ENCODE data around the gene TTYH1.
"Not testable (repeated sequence)": the region's sequence is repeated elsewhere in the genome, so short reads cannot be mapped to it uniquely, and the experiment has no call there.

The TTYH1 gene

DNA sequence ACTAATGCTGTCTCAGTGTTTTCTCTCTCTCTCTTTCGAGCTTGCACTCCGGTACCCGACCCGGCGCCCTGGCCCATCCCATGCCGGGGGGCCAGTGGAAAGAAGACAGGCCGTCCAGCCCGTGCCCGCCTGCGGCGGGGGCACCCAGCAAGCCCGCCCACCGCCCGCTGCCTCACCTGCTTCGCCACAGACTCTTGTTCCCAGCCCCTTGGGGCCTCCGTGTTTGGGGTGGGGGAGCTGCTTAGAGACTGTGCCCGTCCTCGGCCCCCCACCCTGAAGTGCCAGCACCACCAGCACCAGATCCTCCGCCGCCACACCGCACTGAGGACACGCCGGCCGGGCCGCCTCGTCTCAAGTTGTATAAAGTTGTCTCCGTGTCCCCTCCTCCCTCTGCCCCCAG is 45.9 kb downstream of the TTYH1 start:
- no peak for DNase-seq (ENCODE audit: low read depth)

DNA sequence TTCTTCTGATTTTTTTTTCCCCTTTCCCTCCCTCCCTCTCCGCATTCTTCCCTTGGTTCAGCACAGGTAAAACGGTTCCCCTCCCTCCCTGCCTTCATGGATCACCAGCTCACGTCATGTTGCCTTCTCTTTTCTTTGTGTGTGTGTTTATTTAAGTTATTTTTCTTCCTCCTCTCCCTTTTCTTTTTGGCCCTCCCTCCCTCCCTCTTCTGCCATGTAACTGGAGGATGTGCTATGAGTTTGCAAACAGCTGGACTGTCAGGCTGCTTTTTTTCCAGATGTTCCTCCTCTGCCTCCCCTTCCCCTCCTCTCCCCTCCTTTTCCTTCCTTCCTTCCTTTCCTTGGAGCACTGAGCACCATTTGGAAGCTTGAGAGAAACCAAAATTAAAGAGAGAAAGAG is 46.3 kb downstream of the TTYH1 start:
- DNase-seq (ENCODE audit: low read depth) = no peak

DNA sequence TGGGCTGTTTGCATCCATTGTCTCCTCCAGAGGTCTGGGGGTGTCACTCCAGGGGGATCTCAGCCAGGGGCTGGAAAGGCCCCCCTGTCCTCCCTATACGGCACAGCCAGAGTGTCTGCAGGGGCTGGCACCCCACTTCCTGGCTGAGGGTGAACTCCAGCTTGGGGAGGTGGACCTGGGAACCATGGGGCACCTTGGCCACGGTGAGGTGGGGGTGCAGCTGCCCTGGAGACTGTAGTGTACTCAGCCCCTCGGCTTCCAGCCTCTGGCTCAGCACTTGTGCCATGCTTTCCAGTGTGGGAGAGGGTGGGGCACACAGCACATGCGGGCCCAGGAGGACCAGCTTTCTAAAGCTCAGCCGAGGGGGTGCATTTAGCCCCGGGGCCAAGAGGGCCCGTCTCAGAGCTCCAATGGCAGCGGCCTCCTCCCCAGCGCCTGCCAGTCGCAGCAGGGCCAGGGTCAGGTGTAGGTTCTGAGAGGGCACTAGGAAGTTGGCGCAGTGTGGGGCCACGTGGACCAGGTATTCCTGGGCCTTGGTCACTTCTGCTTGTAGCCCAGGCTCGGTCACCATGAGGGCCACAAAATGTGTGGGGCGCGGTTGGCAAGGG is 46.9 kb downstream of the TTYH1 start:
- DNase-seq (ENCODE audit: low read depth) = no peak

DNA sequence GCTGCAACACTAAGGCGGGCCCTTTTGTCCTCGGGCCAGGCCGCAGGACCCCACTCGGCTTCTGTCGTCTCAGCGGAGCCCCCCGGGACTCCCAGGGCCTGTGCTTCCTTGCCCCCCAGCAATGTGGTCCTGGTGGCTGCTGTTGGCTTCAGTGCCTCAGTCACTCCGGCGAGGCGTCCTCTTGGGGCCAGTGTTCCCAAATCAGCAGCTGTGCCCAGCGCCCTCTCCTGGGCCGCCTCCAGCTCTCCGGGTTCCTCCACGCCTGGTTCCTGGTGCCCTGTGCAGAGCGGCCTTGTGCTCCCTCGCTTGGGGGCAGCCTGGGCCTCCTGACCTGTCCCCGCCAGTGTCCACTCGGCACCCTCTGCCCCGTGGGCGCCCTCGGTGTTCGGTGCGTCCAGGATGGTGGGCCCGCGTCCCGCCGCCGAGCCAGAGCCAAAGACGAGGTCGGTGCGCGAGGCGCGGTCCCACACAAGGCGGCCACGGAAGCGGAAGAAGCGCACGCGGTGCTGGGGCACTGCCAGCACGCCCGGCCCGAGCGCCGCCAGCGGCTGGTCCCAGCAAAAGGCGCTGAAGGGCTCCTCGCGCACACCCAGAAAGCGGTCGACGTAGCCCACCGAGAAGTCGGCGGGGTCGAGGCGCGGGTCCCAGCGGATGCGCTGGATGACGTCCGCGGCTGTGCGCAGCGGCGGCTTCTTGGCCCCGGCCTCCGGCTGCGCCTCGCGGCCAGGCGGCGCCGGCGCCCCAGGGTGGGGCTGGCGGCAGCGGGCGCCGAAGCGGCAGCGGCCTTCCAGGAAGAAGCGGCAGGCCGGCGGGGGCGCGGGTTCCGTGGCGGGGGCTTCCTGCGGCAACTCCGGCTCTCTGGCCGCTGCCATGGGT is 47.6 kb downstream of the TTYH1 start:
- peak; percentile 70 for DNase-seq (ENCODE audit: low read depth)

DNA sequence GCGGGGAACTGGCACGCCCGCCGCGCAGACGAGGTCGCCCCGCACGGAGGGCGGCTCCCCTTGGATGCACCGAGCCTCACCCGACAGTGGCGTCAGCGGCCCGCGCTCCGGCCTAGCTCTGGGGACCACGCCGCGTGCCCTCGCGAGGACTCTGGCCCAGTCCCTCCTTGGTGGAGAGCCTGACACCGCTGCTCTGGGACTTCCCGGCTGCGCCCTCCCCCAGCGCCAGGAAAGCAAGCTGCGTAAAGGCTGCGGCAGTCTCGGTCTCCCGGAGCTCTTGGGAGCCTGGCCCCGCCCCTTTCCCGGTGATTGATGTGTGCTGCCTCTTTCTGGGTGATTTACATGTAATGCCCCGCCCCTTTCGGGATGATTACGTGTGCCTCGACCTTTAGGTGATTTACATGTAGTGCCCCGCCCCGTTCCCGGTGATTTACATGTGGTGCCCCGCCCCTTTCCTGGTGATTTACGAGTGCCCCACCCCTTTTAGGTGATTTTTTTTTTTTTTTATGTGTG is 48.3 kb downstream of the TTYH1 start, which contains the start of gene LENG9:
LENG9 (minus strand) TSS at position 248 of the 513 bp plus-strand sequence. CDS start 252 bp downstream, outside the sequence.
- DNase-seq (ENCODE audit: low read depth) = peak; percentile 99

DNA sequence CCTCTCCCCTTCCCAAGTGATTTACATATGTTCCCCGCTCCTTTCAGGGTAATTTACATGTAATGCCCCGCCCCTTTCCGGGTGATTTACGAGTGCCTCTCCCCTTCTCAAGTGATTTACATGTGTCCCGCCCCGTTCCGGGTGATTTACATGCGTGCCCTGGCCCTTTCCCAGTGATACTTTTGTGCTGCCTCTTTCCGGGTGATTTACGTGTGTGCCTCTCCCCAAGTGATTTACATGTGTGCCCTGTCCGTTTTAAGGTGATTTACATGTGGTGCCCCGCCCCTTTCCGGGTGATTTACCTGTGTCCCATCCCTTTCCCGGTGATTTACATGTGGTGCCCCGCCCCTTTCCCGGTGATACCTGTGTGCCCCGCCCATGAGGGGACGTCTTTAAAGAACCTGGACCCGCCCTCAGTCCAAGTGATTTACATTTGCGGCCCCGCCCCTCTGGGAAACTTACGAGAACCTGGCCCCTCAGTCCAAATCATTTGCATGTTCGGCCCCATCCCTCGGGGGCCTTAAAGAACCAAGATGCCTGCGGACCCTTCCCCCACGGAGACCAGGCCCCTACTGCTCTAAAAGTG is 48.9 kb downstream of the TTYH1 start:
- peak; percentile 84 for DNase-seq (ENCODE audit: low read depth)

DNA sequence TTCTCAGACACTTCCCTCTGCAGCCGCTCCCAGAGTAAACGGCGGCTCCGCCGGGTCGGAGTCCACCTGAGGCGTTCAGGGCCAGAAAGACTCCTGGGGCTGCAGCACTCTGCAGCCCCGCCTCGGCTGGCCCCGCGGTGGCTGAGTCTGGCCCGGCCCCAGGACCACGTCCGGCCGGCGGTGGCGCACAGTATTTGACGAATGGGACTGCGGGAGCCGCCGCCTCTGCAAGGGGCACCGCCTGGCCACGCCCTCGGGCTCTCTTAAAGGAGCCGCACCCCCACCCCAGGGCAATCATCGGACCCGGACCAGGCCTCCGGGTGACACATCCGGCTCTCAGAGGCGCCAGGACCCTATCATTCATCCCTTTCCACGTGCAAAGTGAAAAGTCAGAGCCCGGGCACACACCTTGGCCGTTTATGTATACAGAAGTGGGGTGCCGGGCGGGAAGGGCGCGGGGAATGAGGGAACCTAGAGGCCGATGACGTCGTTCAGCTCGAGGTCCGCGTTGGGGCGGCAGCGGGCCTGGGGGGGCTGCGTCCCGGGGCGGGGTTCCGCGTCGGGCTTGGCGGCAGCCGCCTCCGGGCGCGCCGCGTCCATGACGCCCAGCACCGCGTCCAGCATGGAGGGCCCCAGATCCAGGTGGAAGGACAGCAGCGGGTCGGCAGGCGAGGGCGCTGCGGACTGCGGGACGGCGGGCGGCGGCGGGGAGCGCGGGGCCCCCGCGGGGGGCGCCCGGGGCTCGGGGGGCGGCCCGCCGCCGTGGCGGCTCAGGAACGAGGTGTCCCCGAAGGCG is 49.6 kb downstream of the TTYH1 start:
- peak; percentile 85 for DNase-seq (ENCODE audit: low read depth)

DNA sequence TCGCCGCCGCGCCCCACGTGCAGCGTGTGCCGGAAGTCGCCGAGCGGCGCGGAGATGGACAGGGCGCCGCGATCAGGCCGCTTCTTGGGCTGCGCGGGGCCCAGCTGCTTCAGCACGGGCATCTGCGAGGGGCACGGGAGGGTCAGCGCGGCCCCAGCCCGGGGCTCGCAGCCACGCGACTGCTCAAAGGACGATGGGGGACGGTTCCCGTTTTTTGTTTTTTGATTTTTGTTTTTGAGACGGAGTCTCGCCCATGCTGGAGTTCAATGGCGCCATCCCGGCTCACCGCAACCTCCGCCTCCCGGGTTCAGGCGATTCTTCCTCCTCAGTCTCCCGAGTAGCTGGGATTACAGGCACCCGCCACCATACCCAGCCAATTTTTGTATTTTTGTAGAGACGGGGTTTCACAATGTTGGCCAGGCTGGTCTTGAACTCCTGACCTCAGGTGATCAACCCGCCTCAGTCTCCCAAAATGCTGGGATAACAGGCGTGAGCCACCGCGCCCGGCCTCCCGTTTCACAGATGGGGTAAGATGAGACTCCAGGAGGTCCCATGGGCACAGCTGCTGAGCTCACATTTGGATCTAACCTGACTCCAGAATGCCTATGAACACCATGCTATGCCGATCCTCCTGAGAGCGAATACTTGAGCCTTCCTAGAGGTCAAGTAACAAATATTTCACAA is 50.3 kb downstream of the TTYH1 start:
- DNase-seq (ENCODE audit: low read depth) = no peak

DNA sequence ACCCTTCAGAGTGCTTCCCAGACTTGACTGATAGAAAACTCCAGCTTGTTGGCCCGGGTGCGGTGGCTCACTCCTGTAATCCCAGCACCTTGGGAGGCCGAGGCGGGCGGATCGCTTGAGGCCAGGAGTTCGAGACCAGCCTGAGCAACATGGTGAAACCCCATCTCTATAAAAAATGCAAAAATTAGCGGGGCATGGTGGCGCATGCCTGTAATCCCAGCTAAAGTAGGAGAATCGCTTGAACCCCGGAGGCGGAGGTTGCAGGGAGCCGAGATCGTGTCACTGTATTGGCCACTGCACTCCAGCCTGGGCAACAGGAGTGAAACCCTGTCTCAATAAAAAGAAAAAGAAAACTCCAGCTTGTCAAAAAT is 50.8 kb downstream of the TTYH1 start:
- DNase-seq (ENCODE audit: low read depth) = not testable (repeated sequence)

DNA sequence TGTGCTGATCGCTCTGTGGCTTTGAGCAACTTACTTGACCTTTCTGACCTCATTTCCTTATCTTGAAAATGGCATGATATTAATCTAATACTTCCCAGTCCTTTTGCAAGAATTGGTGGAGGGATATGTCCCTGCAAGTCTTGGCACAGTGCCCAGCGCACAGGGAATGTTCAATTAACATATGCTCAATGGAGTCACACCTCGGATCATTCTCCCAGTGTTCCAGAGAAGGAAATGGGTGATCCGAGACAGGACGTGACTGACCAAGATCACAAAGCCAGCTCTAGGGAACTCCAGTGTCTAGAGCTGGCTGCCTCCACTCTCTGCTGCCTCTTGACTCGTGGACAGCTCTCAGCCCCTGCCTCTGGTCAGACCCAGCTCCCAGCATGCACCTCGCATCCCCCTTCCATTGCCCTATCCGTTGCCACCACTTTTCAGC is 54.3 kb downstream of the TTYH1 start:
- no peak for DNase-seq (ENCODE audit: low read depth)

DNA sequence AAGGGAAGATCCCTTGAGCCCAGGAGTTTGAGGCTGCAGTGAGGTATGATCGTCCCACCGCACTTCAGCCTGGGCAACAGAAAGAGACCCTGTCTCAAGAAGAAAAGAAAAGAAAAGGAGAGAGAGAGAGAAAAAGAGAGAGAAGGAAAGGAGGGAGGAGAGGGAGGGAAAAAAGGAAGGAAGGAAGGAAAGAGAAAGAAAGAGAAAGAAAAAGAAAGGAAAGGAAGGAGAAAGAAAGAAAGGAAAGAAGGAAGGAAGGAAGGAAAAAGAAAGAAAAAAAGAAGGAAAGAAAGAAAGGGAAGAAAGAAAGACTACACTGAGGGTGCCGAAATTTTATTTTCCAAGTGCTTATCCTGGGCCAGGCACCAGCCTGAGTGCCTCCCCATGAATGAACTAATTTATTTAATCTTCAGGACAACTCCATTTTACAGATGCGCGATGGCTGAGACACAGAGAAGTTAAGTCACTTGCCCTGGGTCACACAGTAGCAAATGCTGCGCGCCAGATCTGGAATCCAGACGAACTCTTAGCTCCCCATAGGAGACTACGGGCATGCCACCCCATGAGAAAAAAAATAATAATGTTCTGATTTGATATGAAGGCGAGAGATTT is 55.1 kb downstream of the TTYH1 start:
- DNase-seq (ENCODE audit: low read depth) = no peak

DNA sequence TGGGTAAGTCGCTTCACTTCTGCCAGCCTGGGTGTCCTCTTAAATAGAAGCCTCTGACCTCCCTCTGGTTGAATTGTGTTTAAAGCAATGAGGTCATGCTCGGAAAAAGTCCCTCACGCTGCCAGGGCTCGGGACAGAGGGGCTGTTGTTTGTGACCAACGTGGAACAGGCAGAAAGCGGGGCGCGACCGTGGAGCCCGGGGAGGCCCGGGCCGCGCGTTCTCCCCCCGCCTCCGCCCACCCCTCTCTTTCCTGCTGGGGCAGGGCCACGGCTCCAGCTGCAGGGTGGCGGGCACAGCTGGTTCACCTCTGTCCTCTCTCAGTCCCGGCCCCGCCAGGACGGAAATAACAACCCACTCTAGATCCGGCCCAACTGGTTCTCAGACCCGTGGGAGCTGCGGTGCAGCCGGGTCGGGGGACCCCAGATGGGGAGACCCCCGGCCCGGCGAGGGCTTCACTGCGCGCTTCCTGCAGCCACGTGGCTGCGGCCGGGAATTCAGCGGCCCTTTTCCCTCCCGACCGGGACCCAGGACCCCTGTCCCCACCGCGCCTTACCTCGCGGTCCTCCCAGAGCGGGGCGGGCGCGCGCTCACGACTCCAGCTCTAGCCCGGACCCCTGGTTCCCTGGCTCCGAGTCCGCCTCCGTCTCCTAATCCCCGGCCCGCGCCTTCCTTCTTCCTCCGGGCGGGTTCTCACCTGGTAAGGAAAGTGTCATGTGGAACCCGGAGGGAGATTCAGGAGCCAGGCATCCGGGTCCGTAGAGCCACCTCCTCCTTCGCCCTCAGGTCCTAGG is 55.9 kb downstream of the TTYH1 start:
- no peak for DNase-seq (ENCODE audit: low read depth)

DNA sequence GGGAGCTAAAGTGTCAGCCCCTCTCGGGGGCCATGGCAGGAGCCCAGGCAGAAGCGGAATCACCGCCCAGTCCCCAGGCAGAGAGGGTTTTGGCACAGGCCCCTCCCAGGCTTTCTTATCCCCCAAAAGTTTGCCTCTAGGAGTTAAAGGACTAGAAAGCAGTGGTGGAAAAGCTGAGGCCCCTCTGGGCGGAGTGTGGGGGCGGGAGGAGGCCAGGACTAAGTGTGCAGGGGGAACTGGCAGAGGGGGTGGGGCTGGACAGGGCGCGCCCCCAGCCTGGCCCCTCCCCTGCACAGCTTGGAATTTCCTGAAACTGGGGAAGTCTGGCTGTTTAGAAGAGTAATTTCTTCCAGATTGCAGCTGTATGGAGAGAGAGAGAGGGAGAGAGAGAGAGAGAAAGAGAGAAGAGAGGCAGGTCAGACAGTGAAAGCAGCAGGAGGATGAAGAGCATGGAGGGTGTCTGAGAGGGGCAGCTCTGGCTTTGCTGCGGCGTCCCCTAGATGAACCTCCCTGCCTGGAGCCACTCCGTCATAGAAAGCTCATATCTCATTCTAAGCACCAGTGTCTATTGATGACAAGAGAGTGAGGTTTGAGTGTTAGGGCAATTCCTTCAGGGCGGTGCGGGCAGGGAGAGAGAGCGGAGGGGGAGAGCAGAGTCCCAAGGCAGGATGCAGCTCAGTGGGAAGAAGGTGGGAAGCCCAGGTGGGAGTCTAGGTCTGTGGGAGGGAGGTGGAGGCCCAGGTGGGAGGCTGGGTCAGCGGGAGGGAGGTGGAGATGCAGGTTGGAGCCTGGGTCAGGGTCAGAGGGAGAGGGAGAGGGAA is 58.0 kb downstream of the TTYH1 start, which contains the start of gene CDC42EP5:
CDC42EP5 (minus strand) TSS at position 226 of the 821 bp plus-strand sequence. CDS start 7,749 bp downstream, outside the sequence.
- peak; percentile 43 for DNase-seq (ENCODE audit: low read depth)

DNA sequence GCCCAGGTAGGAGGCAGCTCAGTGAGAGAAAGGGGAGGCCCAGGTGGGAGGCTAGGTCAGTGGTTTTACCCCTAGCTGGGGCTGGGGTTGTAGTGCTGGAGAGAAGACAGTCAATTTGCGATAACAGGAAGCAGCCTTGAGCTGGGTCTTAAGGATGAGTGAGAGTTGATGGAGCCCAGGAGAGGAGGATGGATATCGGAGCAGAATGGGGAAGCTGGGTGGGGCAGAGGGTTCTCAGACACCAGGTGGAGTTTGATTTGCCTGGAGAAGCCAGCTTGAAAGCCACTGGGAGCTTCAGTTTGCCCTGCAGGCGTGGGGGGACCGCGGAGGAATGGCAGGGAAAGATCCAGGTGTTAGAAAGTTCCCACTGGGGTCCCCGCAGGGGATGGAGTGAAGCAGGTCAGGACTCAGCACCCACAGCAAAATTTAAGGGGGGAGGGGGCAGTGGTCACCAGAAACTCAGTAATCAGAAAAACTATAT is 58.7 kb downstream of the TTYH1 start:
- no peak for DNase-seq (ENCODE audit: low read depth)

DNA sequence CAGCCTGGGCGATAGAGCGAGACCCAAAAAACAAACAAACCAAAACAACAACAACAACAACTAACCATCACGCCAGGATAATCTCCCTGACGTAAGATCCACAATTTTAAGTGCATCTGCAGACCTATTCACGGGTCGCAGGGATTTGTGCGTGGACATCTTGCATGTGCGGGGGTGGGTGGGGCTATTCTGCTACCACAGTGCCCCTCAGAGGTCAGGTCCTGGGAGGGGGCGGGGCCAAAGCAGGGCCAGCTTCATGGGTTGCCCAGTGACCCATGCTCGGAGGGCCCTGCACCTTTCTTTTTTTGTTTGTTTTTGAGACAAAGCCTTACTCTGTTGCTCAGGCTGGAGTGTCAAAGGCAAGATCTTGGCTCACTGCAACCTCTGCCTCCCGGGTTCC is 60.4 kb downstream of the TTYH1 start:
- no peak for DNase-seq (ENCODE audit: low read depth)

DNA sequence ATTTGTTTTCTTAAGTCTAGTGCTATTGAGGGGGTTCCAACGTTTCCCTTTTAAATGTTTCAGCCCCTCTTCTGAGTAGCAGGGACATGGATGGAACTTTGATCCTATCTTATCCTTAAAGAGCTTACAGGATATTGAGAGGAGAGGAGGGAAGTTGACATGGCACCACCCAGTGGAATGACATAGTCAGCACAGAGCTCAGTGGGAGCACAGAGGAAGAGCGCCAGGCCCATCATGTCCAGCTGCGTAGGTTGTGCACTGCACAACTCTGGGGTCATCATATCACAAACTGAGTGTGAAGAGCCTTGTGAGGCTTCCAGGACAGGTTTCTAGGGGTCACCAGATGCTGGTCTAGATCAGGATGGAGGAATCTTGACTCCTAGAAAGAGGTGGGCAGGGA is 62.4 kb downstream of the TTYH1 start:
- no peak for DNase-seq (ENCODE audit: low read depth)

DNA sequence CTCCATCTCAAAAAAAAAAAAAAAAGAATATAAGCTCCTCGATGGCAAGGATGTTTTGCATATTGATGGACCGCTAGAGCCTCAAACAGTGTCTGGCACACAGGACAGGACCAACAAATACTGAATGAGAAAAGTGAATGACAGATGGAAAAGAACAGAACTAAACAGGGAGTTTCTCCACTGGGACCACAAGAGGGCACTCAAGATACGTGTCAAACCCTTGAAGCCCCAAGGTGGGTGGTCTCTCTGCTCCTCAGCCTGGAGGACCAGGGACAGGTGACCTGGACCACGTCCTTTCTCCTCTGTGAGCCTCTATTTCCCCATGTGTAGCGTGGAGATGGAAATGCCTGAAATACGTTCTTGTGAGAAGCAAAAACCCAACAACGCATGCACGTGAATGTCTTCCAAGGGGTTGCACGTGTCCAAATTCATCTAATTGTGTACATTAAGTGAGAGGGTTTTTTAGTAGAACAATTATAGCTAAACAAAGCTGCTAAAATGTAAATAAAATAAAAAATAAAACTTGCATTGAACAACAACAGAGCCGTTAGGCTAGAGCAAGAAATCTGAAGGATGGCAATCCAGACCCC is 63.5 kb downstream of the TTYH1 start:
- peak; percentile 59 for DNase-seq (ENCODE audit: low read depth)

DNA sequence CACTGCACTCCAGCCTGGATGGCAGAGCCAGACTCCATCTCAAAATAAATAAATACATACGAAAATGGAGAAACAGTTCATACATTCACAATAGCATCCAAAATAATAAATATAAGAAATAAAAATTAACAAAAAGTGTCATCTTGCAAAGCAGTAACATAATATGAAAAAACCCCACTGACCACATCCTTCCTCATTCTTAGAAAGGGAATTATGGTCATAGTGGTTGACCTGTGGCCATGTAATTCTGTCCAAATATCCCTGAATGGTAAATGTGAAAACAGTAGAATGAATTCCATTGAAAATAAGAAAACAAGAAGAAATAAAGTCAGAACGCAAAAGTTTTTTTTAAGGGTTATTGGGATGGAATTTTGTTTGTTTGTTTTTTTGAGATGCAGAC is 64.8 kb downstream of the TTYH1 start:
- DNase-seq (ENCODE audit: low read depth) = no peak

Data from ELR (cell line).